Prostate gland (tissue), 2 donors: ENCODE data around the gene SEL1L3.

ENCODE experiments used
- CTCF ChIP-seq, 4 experiments: fragments of 200-600 bp in 2 of 4; fragments of 450-650 bp in 2 of 4; sonication (generic) in 2 of 4; IDR thresholded peaks; 1 replicate in 3 of 4; 2 replicates in 1 of 4; pipeline ENCODE4 v1.5.1; 2016 to 2019; ENCODE audit warnings: antibody characterized with exemption in 4 of 4, mild to moderate bottlenecking in 2 of 4, moderate library complexity in 2 of 4
- POLR2A ChIP-seq: fragments of 450-650 bp; IDR thresholded peaks from one replicate; pipeline ENCODE4 v1.6.1; 2016; ENCODE audit warnings: antibody characterized with exemption, mild to moderate bottlenecking

GRCh38 chr4:25863831-25864418 is 1.1 kb upstream of the SEL1L3 start:
- TF ChIP-seq CTCF (IDR thresholded peaks at IDR 0.05) (no peak), POLR2A (no peak)
